ENCODE measurements around the gene CNTN2.

DNA sequence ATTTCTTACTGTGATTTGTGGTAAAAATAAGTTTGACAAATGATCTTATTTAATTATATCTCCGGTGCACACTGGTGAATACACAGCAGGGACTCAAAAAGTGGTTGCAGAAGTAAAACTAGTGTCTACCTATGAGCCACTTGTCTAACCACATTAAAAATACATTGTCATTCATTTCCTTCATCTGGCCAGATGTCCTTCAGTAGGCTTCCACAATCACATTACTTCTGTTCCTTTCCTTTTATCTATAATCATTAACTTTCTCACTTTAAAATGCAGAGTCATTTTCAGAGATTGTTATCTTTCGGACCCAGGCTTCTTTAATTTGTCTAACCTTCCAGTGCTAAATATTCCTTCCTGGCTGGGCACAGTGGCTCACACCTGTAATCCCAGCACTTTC is 75.7 kb downstream of the CNTN2 start:
- TF ChIP-seq CTCF (IDR thresholded peaks at IDR 0.05) (no peak), POLR2A (IDR thresholded peaks at IDR 0.05) (no peak)
